ENCODE data around the gene CHRM4.
A peak's percentile ranks its signal among the peaks of the same experiment; 100 is the strongest.

The CHRM4 gene

DNA sequence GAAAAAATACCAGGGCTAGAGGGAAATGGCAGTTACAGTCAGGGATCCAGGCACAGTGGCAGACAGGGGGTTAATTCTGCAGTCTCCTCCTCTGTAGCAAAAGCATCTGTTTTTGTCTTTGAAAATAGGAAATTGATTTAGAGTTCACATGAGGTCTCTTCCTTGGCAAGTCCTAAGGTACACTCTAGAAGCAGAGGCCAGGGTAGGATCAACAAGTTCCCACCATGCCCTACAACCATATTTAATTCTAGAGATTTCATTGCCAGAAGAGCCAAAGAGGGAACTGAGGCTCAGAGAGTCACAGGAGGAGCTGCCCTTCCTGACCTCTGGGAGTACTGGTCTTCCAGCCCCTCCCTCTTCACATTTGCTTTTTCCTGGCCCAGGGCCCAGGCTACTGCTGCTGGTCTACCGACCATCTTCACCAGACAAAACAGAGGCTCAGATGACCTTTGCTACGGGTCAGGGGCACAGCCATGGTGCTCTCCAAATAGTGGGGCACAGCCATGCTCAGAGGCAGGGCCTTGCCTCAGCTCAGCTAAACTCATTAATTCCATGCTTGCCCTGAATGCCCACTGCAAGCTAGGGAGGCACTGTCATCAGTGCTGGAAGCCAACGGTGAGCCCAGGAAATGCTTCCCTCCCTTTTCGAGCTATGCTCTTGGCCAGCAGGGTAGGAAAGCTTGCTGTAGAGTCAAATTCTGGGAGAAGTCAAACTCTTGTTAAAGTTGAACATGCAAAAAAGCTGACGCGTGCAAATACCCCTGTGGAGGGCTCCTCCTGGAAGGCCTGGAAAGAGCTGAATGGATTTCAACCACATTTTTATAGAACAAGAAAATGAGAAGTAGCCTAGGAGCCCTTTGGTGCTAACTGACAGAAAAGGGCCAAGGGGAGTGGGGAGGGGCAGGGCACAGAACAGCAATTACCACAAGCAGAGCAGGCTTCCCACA is 11.7 kb upstream of the CHRM4 start:
- FAIRE-seq = no peak

DNA sequence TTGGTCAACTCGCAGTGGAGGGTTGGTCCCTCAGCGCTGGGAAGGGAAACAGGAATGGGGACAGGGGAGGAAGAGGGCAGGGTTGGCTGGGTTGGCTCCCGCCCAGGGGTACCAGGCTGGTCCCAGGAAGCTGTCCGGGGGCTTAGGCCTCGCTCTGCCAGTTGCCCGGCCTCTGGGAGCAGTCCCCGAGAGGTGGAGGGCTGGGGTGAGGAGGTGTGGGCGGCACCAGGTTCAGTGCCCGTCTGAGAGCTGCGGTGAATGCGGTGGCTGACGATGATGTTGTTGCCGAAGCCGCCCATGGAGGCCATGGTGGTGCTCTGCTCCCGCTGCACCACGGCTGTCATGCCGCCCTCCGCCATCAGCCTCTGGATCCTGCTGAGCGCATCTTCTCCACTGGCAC is 6.0 kb upstream of the CHRM4 start:
- no peak for FAIRE-seq

DNA sequence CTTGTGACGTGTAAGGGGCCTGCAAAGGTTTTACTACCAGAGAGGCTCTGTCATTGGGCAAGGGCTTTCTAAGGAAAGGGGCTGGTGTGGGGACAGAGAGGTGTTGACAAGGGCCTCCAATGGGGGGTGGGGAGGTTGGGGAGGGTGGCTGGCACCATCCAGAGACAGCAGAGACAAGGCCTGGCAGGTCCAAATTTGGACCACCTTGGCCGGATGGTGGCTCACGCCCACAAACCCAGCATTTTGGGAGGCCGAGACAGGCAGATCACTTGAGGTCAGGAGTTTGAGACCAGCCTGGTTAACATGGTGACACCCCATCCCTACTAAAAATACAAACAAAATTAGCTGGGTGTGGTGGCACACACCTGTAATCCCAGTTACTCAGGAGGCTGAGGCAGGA is 2.2 kb upstream of the CHRM4 start:
- no peak for FAIRE-seq

DNA sequence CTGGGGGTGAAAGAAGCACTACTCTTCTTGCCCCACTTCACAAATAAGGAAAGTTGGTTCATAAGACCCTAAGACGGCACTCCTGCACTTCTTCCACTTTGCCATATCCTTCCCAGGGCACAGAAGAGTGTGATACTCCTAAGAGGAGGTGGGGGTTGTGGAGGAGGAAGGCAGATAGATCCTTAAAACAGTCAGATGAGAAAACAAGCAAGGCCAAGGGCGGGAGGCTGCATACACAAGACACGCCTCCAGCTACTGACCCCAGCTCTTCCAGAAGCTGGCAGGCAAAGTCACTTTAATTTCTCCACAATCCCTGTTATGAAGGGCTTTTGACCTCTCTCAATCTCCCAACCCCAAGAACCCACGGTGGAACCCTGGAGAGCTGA is 1.6 kb upstream of the CHRM4 start:
- FAIRE-seq = no peak

DNA sequence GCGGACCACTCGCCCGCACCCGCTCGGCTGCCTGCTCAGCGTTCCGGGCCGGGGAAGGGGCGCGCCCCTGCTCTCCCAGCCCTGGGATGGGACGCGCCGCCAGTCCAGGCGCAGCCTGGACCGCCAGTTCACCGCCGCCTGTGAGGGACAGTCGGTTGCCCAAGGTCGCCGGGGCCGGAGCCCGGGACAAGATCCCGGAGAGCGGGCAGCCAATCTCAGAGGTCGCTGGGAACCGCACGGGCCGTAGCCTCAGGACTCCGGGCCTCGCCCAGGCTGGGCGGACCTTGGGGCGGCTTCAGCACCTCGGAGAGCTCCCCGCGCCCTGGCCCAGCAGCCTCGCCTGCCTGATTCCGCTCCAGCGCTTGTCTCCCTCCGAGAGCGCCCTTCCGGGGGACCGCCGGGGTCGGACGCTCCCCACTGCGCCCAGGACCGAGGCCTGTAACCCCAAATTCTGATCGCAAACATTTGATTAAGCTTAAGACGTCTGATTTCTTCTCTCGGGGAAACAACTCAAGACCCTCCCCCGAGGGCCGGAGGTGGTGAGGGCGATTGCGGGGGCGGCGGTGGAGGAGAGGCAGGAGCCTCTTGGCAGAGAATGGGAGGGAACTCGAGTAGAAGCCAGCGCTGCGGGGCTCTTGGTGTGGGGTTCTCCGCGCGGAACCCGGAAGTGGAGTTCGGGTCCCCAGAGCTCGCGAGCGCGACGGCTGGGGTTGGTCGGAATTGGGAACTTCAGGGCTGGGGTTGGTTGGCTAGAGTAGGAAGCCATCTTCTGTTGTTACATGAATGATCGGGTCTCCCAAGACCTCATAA is 1.1 kb upstream of the CHRM4 start:
- FAIRE-seq = no peak

DNA sequence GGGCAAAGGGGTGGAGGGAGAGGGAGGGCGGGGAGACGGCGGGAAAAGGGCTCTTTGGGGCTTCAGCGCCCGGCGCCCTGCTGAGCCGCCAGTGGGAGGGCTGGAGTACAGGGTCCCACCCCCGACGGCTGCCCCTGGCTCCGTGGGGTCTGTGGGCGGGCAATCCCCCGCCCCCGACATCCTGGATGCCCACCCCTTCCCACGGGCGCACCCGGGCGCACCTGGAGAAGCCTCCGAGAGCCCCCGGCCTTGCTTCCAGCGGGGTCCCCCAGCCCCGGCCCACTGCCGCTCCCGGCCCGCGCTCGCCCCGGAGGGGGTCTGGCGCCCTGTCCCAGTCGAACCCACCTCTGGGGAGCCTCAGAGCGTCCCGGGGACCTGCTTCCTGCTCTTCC is 394 bp downstream of the CHRM4 start:
- no peak for FAIRE-seq

DNA sequence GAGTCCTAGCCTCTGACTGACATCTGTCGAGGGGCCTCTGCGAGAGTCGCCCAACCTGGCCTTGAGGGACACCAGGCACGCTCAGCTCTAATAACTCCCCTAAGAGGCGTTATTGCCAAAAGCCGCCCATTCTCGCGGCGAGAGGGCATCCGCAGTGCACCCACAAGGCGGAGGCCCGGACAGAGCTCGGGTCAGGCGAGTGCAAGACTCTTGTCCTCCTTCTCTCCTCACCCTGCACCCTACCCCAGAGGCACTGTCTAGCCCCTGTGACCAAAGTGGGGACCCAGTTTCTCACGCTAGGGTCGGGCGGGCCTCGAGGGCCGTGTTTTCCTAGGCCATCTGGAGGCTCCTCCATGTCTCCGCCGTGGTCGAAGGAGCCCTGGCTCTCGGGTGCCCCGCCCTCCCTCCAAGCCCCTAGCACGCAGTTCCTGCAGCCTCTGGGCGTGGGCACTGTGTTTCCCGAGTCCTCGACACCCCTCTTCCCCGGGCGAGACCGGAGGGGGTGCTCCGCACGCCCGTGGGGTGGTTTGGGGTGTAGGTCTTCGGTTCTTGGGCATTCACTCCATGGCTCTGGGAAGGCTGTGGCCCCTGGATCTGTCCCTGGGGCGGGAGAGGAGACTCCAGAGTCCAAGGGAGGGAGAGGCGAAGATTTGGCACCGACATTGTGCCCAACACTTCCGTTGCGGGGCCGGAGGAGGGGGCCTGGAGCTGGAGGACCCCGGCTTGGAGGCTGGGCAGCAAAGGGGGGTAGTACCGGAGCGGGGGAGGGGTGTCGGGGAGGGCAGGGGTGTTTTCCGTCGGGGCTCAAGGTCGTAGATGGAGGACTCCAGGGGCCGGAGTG is 1.0 kb downstream of the CHRM4 start:
- FAIRE-seq = no peak

DNA sequence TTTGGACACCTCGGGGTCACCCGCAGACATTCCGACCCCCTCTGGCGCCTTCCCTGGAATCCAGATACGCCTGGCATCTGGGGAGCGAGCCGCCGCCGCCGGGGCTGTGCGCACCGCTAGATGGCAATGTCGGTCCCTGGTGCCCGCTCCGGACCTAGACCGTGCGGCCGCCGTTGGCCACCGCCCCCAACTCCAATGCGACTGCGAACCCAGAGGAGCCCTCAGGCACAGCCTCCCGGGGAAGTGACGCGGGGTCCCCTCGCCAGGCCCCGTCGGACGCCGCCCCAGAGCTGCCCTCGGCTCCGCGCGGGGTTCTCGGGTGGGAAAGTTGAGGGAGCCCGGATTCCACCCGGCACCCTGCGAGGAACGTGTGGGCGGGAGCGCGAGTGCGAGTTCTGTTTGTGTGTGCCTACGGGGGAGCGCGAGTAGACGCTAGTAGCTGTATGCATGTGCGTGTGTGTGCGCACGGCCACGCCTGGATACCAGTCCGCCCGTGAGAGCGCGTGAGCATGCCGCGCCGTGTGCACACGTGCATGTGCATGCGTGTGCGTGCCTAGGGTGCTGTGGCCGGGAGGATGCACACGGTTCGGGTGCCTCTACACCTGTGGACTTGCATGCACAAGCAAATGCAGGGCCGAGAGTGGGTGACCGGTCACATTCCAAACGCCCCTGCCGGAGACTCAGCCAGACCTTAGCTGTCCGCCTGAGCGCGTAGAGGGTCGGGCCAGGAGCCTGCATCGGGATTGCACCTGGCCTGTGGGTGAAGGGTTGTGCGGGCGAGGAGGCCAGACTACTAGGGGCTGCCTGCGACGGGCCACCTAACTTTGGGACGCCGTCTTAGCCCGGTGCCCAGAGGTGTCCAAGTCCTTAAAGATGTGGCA is 1.9 kb downstream of the CHRM4 start:
- no peak for FAIRE-seq

DNA sequence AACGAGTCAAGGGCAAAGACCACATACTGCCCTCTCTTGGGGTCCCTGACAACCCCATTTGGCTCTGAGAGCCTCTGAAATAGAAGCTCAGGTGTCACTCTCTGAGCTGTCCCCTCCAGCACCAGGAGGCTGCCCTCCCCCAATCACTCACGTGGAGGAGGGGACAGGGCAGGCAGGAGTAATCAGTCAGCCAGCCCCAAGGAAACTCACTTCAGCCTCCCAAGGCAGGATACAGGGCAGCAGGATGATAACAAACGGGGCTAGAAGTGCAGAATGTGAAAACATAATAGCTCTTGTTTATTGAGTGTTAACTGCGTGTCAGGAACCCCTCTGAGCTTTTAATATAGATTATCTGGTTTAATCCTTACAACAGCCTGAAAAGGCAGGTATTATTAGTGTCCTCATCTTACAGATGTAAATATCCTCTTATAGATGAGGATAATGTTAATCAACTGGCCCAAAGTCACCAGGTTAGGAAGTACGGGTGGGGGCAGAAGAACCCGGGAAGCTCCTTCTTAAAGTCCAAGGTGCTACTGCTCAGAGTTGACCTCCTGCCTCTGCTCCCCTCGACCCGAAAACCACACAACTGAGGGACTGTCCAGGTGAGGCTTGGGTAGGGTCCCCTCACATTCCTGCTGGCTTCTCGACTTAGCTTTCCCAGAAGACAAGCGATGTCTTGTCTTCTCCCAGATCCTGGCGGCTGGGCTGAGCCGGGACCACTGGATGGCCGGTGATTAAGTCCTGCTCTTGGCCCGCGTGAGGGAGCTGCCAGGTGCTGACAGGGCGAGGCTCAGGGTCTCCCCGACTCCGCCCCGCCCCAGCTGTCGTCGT is 2.7 kb downstream of the CHRM4 start:
- FAIRE-seq = peak; percentile 15

DNA sequence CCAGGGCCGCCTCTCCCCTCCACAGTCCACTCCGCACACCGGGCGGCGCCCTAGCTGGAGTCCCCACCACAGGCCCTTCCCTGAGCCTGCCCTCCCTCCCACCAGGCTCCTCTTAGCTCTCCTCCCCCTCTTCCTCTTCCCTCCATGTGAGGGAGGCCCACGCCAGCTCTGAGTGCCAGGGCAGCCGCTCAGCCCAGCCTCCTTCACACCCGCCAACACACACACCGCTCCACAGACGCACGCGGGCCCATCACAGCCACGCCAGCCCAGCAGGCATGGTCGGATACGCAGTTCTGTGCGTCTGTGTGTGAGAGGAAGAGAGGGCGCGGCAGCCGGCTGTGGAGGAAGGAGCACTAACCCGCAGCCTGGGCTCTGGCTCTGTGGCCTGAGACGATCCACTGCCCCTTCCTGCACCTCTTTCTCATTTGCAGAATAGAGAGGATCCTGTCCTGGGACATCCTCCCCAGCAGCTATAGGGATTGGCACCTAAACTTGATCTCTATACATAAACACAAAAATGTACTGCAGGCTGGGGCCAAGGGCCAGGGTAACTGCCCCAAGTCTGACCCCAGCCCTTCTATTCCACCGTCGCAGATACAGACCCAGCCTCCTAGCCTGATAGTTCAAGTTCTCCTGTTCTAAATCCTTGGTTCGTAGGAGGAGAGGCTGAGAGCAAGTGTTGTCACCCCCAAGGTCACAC is 3.5 kb downstream of the CHRM4 start:
- FAIRE-seq = no peak

DNA sequence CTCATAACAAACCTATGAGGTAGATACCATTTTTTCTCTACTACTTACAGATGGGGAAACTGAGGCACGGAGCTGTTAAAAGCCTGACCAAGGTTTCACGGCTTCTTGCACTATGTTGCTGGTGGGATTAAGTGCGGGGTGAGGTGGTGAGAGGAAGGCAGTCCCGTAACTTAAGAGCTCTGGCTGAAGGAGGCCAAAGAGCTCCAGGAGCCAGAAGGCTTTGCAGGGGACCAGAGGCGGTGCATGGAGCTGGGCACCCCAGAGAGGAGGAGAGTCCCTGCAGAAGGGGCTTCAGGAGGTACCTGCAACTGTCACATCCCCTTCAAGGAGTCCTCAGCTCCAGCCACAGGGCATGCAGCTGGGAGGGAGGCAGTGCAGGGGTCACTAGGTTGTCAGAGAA is 4.1 kb downstream of the CHRM4 start:
- no peak for FAIRE-seq

DNA sequence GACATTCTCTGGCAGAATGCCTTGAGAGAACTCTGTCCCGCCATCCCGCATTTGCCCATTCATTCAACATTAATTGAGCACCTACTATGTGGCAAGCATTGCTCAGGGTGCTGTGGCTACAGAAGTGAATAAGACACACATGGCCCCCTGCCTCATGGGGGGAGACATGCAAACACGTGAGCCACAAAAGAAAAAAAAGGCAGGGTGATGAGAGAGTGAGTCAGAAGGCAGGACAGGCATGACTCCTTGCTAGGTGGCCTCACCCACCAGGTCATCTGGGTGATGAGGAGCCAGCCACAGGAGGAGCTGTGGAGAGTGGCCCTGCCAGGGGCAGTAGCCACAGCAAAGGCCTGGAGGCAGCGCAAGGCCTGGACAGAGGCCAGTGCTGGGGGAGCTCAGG is 4.9 kb downstream of the CHRM4 start:
- FAIRE-seq = no peak

DNA sequence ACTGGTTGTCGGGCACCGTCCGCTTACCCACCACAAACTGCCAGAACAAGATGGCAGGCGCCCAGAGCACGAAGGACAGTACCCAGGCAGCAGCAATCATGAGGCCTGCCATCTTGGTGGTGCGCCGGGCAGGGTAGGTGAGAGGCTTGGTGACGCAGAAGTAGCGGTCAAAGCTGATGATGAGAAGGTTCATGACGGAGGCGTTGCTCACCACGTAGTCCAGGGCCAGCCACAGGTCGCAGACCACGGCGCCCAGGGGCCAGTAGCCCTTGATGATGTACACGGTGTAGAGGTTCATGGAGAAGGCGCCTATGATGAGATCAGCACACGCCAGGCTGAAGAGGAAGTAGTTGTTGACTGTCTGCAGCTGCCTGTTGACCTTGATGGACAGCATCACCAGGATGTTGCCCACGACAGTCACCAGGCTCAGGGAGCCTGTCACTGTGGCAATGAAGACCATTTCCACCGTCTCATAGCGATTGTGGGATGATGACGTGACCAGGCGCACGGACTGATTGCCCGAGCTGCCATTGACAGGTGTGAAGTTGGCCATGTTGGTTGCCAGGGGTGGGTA is 5.5 kb downstream of the CHRM4 start:
- FAIRE-seq = no peak

DNA sequence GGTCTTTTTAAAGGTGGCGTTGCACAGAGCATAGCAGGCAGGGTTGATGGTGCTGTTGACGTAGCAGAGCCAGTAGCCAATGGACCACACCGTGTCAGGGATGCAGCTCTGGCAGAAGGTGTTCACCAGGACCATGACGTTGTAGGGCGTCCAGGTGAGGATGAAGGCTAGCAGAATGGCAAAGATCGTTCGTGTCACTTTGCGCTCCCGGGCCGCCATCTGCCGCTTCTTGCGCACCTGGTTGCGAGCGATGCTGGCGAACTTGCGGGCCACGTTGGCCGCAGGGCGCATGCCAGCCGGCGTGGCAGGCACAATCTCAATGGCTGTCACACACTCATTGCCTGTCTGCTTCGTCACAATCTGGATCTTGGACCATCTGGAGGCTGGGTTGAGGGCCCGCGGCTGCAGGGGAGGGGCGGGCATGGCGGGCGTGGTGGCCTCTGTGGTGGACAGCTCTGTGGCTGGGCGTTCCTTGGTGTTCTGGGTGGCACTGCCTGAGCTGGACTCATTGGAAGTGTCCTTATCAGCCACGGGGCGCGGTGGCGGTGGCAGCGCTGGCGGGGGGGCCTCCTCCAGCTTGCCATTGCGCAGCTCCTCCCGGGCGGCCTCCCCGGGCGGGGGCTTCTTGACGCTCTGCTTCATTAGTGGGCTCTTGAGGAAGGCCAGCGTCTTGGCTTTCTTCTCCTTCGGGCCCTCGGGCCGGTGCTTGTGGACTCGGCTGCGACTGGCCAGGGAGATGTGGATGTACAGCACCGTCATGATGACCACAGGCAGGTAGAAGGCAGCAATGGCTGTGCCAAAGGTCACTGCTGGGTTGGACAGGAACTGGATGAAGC is 6.2 kb downstream of the CHRM4 start:
- FAIRE-seq = no peak

DNA sequence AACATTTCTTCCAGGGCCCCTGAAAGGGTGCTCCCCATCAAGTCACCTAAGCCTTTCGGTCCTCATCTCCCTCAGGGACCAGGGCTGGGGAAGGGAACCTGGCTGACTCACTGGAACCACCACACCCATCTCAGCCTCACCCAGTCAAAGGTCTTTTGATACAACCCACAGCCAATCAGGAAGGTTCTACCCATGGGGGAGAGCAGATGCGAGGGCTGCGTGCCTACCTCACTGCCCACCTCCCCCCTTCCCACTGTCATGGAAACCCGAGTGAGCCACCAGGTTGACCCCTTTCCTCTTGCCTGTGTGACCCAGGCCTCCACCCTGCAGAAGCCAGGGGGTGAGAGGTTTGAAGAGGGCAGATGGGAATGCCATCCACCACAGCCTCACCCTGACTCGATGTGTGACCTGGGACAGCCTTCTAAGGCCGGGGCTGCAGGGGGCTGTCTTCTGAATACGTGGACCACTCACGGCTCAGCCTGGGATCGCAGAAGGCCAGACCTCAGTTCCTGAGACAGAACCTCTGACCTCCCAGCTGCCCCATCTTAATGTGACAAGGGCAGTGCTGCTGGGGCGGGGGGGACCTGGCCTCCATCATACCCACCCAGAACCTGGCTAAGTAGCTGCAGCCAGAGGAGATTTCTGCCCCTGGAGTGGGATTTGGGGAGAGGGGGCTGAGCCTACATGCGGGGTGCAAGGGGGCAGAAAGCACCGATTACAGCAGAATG is 7.4 kb downstream of the CHRM4 start:
- FAIRE-seq = no peak

DNA sequence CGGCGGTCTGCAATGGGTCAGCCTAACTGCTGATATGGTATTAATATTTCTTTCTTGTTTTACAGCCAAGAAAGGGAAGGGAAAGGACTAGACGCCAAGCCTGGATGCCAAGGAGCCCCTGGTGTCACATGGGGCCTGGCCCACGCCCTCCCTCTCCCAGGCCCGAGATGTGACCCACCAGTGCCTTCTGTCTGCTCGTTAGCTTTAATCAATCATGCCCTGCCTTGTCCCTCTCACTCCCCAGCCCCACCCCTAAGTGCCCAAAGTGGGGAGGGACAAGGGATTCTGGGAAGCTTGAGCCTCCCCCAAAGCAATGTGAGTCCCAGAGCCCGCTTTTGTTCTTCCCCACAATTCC is 8.2 kb downstream of the CHRM4 start:
- no peak for FAIRE-seq

DNA sequence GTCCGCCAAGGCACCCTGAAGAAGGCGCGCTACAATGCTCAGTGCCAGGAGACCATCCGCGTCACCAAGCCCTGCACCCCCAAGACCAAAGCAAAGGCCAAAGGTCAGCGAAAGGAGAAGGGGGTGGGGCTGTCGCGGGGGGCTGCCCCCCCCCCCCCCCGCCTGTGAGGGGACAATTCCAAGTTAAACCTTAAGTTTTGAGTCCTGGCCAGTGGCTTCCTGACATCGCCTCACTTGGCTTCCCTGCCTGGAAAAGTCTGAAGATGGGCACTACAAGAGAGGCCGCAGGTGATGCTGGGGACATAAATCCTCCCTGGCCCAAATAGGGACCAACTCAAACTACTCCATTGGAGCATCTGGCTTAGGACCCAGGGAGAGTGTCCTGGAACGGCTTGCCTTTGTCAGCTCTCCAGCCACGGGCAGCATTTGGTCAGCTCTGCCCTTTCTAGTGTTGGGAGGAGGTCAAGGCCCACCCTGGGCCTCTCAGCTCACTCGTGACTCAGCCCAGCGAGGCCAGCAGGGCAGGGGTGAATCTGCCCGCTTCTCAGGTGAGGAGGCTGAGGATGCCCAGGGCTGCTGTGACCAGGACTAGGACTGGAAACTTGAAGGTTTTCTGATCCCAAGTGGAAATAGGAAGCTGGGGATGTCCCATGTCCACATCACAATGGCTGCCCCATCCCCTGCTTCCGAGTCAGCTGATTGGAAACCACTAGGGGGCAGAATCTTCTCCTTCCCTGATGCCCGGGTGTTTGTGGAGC is 8.8 kb downstream of the CHRM4 start:
- peak; percentile 81 for FAIRE-seq
